ENCODE measurements around the gene NDFIP1. TPM values are rescaled to one million over a fixed set of nuclear protein-coding genes. Genes with fewer than 3 reads are reported as not detected.
"Not testable (repeated sequence)": the region's sequence is repeated elsewhere in the genome, so short reads cannot be mapped to it uniquely, and the experiment has no call there.

Gene NDFIP1
- total RNA-seq, 2 experiments from 2014 or later: 18.7 to 33.1 TPM

DNA sequence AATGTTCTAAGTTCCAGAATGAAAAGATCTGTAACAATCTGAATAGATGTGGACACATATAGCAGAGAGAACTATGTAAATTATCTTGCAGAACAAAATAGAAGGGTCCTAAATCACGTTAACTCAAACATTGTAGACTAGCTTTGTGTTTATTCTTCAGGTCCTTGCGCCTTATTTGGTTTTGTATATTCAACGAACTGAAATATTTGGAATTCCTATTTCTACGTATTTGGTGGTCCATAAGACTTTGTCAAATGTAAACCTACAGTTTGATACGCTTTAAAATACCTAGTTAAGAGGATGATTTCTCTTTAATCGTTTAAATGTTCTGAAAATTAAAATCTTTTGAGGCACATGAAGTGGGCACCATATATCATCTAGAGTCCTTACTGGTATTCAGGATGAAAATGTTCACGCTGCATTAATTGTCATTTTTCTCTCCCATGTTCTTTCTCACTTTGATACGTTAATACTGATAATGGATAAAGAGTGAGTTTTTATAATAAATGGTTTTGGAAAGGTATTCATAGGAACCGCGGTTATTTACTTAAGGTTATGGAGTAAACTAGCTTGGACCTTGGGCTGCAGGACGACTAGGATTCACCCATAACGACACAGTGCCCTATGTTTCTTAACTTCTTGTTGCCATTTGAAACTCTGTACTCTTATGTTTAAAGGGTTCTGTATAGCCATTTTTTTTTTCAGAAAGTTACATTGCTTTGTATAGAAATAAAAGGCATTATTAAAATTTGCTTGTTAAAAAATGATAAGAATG is 45.3 kb downstream of the NDFIP1 start:
- BruUV-seq (replicated peaks): no TSS peak
- Histone ChIP-seq H3K79me2 (ENCODE audit: insufficient read depth, low read depth, low read length) (no peaks in the 10 kb centered on the region), H3K4me3 (ENCODE audit: low read depth, low read length, poor library complexity, severe bottlenecking) (no peak overlapping the region), H3K27ac (ENCODE audit: low read depth, low read length, poor library complexity, severe bottlenecking) (no peak overlapping the region), H3K4me1 (ENCODE audit: insufficient read depth, low read length, poor library complexity, severe bottlenecking) (peaks cover 9% of the 10 kb centered on the region), H4K20me1 (ENCODE audit: insufficient read depth, low read length) (no peaks in the 10 kb centered on the region), H3K4me2 (ENCODE audit: low read length) (no peak overlapping the region), H3K36me3 (ENCODE audit: insufficient read depth, low read length) (no peaks in the 10 kb centered on the region), H2AFZ (ENCODE audit: low read length) (no peak overlapping the region), H3K9me2 (ENCODE audit: insufficient read depth, low read length) (no peaks in the 10 kb centered on the region), H3K9me3 (ENCODE audit: low read length) (no peaks in the 10 kb centered on the region)
- CTCF ChIA-PET (ENCODE audit: unreplicated experiment): no interaction called here
- intact Hi-C loops (cut with micrococcal nuclease; ENCODE audit: unreplicated experiment): no loop called here
- POLR2A ChIA-PET: no interaction called here
- no peak for TF ChIP-seq EZH2phosphoT487 (IDR thresholded peaks at IDR 0.05; ENCODE audit: borderline replicate concordance, low read depth, low read length)
- DNase-seq (ENCODE audit: low spot score): no peak

DNA sequence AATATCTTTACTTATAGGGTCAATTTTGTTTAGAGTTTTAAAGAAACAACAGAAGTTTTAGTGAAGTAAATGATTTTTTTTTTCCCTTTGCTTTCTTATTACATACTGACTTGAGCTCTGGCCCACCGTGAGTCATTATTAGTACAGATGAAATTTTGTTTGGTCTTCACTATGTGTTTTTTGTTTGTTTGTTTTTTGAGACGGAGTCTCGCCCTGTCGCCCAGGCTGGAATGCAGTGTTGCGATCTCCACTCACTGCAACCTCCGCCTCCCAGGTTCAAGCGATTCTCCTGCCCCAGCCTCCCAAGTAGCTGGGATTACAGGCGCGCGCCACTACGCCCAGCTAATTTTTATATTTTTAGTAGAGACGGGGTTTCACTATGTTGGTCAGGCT is 45.9 kb downstream of the NDFIP1 start:
- H3K36me3 ChIP-seq (ENCODE audit: insufficient read depth, low read length); H4K20me1 ChIP-seq (ENCODE audit: insufficient read depth, low read length); H3K9me2 ChIP-seq (ENCODE audit: insufficient read depth, low read length); H2AFZ ChIP-seq (ENCODE audit: low read length); POLR2A ChIA-PET; H3K79me2 ChIP-seq (ENCODE audit: insufficient read depth, low read depth, low read length); intact Hi-C loops (cut with micrococcal nuclease; ENCODE audit: unreplicated experiment); H3K9me3 ChIP-seq (ENCODE audit: low read length); DNase-seq (ENCODE audit: low spot score); H3K4me1 ChIP-seq (ENCODE audit: insufficient read depth, low read length, poor library complexity, severe bottlenecking); H3K27ac ChIP-seq (ENCODE audit: low read depth, low read length, poor library complexity, severe bottlenecking); H3K4me3 ChIP-seq (ENCODE audit: low read depth, low read length, poor library complexity, severe bottlenecking); BruUV-seq (replicated peaks); H3K4me2 ChIP-seq (ENCODE audit: low read length); CTCF ChIA-PET (ENCODE audit: unreplicated experiment): not testable (repeated sequence)

DNA sequence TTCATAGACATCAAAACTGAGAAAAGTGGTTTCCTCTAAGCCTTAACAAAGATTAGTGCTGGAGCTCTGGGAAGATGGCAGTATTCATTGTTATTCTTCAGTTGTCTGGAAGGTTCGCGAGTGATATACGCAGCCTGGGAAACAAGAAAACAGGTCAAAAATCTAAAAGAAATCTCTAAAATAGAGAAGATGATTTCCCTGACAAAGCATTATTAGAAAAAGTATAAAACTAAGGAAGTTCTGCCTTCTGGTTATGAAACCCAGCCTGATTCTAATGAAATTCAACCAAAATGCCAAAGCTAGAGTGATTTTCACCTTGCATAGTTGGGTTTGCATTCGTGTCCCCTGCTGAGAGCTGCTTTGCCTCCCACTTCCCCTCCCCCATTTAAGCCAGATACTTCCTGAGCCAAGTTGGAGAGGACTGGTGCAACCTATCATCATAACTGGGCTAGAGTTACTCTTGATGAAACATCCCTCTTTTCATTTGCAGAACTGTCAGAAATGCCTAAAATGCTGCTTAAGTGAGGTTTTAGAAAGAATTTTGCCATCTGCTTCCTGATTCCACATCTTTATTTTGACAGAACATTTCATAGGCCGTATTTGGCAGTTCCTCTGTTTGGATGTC is 48.4 kb downstream of the NDFIP1 start:
- Histone ChIP-seq H3K27ac (ENCODE audit: low read depth, low read length, poor library complexity, severe bottlenecking) (no peak overlapping the region), H2AFZ (ENCODE audit: low read length) (no peak overlapping the region), H3K36me3 (ENCODE audit: insufficient read depth, low read length) (no peaks in the 10 kb centered on the region), H3K4me2 (ENCODE audit: low read length) (no peak overlapping the region), H4K20me1 (ENCODE audit: insufficient read depth, low read length) (no peaks in the 10 kb centered on the region), H3K9me3 (ENCODE audit: low read length) (no peaks in the 10 kb centered on the region), H3K9me2 (ENCODE audit: insufficient read depth, low read length) (no peaks in the 10 kb centered on the region), H3K4me1 (ENCODE audit: insufficient read depth, low read length, poor library complexity, severe bottlenecking) (no peaks in the 10 kb centered on the region), H3K4me3 (ENCODE audit: low read depth, low read length, poor library complexity, severe bottlenecking) (no peak overlapping the region), H3K79me2 (ENCODE audit: insufficient read depth, low read depth, low read length) (no peaks in the 10 kb centered on the region)
- CTCF ChIA-PET (ENCODE audit: unreplicated experiment): no interaction called here
- intact Hi-C loops (cut with micrococcal nuclease; ENCODE audit: unreplicated experiment): no loop called here
- POLR2A ChIA-PET: no interaction called here
- TF ChIP-seq, protein P1, sequence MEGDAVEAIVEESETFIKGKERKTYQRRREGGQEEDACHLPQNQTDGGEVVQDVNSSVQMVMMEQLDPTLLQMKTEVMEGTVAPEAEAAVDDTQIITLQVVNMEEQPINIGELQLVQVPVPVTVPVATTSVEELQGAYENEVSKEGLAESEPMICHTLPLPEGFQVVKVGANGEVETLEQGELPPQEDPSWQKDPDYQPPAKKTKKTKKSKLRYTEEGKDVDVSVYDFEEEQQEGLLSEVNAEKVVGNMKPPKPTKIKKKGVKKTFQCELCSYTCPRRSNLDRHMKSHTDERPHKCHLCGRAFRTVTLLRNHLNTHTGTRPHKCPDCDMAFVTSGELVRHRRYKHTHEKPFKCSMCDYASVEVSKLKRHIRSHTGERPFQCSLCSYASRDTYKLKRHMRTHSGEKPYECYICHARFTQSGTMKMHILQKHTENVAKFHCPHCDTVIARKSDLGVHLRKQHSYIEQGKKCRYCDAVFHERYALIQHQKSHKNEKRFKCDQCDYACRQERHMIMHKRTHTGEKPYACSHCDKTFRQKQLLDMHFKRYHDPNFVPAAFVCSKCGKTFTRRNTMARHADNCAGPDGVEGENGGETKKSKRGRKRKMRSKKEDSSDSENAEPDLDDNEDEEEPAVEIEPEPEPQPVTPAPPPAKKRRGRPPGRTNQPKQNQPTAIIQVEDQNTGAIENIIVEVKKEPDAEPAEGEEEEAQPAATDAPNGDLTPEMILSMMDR (conservative IDR thresholded peaks at IDR 0.05; ENCODE audit: low read length): no peak
- TF ChIP-seq EZH2phosphoT487 (IDR thresholded peaks at IDR 0.05; ENCODE audit: borderline replicate concordance, low read depth, low read length): no peak
- BruUV-seq (replicated peaks): no TSS peak
- DNase-seq (ENCODE audit: low spot score): no peak
